Prostate gland (tissue), 2 donors: Measurements from ENCODE around the gene ENOX1.

Source experiments
- CTCF ChIP-seq, 4 experiments: fragments of 200-600 bp in 2 of 4; fragments of 450-650 bp in 2 of 4; sonication (generic) in 2 of 4; IDR thresholded peaks; 1 replicate in 3 of 4; 2 replicates in 1 of 4; pipeline ENCODE4 v1.5.1; 2016 to 2019; ENCODE audit warnings: antibody characterized with exemption in 4 of 4, mild to moderate bottlenecking in 2 of 4, moderate library complexity in 2 of 4
- POLR2A ChIP-seq: fragments of 450-650 bp; IDR thresholded peaks from one replicate; pipeline ENCODE4 v1.6.1; 2016; ENCODE audit warnings: antibody characterized with exemption, mild to moderate bottlenecking

- no peak for TF ChIP-seq POLR2A
- no peak for TF ChIP-seq CTCF (IDR thresholded peaks at IDR 0.05)
Observed at GRCh38 chr13:43265028-43265427, 521.7 kb downstream of the ENOX1 start.
